ENCODE measurements around the gene FAM124A.
"Not testable (repeated sequence)": the region's sequence is repeated elsewhere in the genome, so short reads cannot be mapped to it uniquely, and the experiment has no call there.

Gene FAM124A

DNA sequence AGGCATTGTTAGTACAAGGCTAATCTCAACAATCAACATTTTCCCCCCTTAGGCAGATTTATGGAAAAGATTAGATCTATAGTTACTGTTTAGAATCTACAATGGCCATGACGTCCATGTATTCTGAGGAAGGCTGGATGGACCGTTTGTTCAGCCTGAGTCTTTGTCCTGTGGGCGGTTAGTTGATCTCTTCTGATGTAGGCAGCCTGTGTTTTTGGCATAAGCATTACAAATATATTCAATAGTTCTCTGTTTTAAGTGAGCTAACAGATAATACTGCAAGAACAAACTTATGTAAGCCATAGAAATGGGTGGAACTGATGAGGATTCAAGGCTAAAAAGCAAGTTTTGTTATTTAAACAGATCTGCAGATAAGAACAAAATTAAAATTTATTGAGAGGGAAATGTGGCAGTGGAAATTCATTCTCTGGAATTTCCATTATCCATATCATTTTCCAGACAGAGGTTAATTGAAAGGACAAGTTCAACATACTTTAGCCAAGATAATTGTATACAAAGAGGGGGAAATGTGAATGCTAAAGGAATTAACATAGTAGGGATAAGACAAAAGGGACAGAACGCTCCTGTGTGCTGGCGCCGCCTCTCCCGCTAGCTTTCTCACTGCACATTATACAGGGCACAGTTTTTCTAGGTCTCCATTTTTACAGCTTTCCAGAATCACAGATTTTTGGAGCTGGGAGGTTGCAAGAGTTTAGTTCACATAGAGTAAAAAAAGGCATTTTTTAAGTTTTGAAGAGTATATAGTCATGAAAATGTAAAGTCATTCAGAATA, 48.6 kb downstream of the FAM124A start:
- ATAC-seq: no peak
- no peak for DNase-seq

DNA sequence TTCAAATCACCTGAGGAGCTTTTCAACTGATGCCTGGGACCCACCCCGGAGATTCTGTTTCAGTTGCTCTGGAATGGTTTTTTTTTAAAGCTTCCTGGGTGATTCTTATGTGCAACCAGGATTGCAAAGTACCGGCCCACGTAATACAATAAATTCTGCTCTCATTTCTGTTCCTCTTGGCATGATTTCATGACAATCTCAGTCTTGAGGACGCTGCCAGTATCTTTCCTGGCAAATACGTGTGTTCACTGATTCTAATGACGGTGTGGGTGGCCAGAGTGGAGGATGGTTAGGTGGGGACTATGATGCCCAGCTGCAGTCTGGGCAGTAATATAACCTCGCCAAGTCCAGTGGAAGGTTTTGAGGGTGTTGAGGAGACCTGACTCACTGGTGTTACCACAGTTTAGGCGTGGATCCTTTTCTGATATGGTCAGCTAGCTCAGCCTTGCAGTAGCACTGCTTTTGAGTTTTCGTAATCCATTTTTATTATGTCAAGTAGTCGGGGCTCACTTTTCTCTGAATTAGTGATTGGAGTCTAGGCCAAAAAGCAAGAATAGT, 49.4 kb downstream of the FAM124A start:
- DNase-seq (no peak), ATAC-seq (no peak)

DNA sequence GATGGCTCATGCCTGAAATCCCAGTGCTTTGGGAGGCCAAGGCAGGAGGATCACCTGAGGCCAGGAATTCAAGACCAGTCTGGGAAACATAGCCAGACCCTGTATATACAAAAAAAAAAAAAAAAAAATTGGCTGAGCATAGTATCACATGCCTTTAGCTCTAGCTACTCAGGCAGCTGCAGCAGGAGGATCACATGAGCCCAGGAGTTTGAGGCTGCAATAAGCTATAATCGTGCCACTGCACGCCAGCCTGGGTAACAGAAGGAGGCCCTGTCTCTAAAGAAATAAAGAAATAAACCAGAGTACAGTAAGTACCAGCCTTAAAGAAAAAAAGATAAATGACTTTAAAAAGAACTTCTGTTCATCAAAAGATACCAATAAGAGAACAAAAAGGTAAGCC, 52.9 kb downstream of the FAM124A start:
- no peak for ATAC-seq
- DNase-seq: no peak

DNA sequence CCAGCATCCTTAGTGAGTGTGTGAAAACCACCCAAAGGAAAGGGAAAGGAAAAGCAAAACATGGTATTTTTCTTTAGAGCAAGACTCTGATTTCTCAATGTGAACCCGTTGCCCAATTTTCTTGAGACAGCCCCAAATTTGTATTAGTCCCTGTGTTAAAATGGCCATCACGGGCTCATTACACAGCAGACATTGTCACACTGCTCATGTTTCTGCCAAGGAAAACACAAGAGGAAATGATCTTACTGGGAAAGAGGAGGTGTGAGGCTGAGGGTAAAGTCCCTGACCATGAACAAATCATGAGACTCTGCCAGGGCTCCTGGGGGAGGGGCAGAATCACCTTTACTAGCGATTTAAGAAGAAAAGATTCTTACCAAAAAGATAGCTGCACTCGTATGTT, 54.4 kb downstream of the FAM124A start:
- no peak for DNase-seq
- no peak for ATAC-seq

DNA sequence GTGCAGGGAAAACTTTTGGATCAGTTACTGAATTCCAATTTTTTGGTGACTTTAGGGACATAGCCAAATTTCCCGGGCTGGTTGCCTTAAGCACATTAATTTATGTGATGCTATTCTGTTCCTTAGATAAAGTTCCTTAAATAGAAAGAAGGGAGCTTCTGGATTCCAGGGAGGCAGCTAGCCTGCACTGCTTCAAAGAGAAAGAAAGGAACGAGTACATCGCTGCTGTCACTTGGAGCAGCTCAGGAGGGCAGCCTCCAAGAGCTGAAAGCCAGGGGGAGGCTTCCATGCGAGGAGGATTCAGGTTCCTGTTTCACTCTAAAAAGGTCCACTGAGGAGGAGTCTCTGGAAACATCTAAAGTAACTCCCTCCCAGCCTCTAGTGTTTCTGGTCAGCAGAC, 55.7 kb downstream of the FAM124A start:
- DNase-seq (no peak), ATAC-seq (no peak)

DNA sequence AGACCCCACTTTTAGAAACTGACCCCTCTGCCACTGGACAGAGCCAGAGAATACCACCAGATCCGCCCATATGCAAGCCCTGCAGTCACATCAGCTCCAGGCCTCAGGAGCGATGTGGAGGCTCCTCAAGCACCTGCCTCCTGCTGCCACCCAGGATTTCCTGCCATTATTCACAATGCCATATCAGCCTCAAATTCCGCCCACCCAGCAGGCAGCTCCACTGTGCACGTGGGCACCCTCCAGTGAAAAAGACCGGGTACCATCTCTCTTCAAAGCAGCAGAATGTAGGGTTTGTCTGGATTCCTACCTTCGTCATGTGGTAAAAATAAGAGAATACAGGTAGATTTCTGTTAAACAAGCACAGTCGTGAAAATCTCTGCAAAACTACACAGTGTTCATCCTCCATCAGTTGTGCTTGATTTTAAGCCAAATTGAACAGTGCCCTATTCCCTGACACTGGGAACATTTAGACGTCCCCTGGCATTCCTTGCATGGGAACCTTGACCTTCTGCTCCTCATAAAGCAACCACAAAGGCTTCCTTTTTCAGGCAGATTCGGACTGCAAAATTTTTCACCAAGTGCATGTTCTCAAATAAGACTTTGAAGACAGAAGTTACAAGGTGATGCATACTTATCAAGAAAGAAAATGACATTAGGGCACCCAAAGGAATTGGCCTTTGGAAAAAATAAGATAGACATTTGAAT, 56.4 kb downstream of the FAM124A start:
- DNase-seq: no peak
- ATAC-seq: no peak

DNA sequence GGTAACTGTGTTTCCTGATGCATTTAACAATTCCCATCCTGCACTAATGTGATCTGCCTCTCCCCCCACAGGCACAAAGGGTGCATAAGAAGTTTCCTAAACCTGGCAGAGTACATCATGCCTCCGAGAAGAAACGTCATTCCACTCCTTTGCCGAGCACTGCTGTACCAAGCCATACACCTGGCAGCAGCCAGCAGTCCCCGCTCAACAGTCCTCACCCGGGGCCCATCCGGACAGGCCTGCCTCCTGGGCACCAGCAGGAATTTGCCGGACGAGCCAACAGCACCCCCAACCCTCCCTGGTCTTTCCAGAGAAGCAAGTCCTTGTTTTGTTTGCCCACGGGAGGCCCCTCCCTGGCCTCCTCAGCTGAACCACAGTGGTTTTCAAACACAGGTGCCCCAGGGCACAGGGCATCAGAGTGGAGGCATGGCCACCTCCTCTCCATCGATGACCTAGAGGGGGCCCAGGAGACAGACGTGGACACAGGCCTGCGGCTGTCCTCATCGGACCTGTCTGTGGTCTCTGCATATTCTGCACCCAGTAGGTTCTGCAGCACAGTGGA, 58.3 kb downstream of the FAM124A start:
- ATAC-seq (no peak), DNase-seq (no peak)

- DNase-seq (no peak), ATAC-seq (no peak)
These were observed 60.1 kb downstream of the FAM124A start for GRCh38 chr13:51282322-51282721.

DNA sequence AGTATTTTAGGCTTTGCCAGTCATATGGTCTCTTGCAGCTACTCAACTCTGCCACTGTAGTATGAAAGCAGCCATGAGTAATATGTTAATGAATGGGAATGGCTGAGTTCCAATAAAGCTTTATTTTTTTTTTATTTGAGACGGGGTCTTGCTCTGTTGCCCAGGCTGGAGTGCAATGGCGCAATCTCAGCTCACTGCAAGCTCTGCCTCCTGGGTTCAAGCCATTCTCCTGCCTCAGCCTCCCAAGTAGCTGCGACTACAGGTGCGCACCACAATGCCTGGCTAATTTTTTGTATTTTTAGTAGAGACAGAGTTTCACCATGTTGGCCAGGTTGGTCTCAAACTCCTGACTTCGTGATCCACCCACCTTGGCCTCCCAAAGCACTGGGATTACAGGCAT, 60.7 kb downstream of the FAM124A start:
- not testable (repeated sequence) for ATAC-seq, DNase-seq

GRCh38 chr13:51283371-51283770, 61.2 kb downstream of the FAM124A start:
- ATAC-seq: no peak
- no peak for DNase-seq

DNA sequence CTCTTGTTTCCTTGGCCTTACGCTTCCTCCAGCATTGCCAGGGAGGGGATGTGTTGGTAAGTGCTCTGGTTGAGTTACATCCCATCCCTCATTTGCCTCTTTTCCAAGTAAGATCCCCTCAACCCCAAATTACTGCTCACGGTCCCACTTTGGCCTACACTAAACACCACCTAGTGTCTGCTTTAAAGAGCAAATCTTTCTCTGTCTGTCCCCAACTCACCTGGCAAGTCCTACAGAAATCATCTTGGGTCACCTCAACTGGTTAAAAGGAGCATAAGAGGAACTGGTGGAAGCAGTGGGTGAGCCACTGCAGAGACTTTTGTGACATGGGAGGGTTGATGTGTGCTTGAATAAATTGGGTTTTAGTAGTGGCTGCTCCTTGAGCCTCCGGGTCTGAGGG, 62.1 kb downstream of the FAM124A start:
- DNase-seq (no peak), ATAC-seq (no peak)

GRCh38 chr13:51286135-51287002, 64.2 kb downstream of the FAM124A start:
- peak; percentile 83 for DNase-seq
- peak; percentile 85 for ATAC-seq

DNA sequence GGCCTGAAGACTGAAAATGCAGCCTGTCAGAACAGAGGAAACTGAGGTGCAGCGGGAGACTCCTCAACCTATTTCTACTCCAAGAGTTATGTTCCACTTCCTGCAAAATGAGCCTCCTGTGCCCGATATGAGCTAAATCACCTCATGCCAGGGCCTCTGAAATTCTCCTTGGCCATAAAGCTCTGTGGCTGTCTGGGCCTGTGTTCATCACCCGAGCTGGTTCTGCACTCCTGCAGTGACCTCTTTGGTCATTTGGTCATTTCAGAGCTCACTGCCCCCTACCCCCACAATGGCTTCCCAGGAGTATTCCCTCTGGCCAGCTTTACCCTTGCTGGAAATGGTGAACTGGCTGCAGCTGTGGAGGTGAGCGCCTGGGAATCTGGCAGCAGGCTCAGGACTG, 65.6 kb downstream of the FAM124A start:
- ATAC-seq (no peak), DNase-seq (no peak)

GRCh38 chr13:51288254-51288653, 66.1 kb downstream of the FAM124A start:
- not testable (repeated sequence) for ATAC-seq, DNase-seq

- no peak for DNase-seq
- no peak for ATAC-seq
These were observed 69.1 kb downstream of the FAM124A start for GRCh38 chr13:51291341-51291740.

DNA sequence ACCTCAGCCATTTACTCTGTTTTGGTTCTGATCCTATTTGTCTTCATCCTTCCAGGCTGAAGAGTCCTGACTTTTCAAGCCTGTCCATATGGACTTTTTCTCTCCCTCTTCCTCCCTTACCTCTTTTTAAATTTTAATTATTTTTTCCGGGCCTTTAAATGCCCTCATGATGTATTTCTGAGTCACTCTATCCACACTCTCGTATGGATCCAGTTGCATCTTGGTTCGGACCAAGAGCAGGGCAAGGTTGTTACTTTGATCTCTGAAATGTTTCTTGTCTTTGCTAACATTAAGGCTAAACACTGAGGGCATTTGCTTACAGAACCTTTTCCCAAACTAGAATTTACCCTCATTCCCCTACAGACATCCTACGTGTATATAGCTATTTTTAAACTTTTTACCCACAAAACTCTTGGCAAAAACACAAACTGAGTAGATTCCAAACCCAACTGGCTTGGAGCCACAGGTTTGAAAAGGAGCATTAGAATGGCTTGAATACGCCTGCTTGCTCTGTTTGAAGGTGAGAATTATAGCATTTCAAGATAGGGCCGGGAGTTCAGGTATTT, 69.9 kb downstream of the FAM124A start:
- no peak for ATAC-seq
- no peak for DNase-seq

DNA sequence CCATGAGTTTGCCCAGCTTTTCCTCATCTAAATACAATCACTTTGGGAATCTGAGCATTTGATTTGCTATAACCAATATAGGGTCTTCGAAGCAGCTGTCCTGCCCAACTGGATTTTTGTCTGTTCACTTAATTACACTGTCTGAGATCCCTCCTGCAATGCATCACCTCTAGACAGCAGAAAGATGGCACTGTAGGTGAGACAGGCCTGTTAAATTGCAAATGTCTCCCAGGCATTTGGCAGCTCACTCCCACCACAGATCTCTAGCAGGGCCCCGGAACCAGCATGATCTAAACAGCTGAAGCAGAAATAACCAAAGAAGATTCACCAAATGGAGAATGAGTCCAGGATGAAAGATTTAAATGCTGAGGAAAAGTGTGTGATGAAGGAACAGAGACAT, 75.4 kb downstream of the FAM124A start:
- no peak for ATAC-seq
- DNase-seq: no peak

DNA sequence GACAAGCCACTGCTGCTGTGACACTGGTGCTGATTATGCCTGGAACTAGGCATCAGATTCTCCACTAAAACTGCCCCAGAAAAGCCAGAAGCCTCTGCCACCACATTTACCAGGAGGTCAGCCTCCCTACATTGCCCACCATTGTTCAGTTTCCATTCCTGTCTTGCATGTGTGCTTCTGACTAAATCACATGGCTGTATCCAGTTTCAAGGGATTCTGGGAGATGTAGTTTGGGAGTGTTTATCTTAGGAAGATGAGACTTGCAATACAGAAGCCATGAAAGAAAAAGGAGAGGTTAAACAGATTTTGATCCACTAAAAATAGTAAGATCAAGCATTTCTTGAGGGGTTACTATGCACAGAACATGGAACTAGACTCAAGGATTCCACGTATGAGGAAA, 76.6 kb downstream of the FAM124A start:
- DNase-seq (no peak), ATAC-seq (no peak)

DNA sequence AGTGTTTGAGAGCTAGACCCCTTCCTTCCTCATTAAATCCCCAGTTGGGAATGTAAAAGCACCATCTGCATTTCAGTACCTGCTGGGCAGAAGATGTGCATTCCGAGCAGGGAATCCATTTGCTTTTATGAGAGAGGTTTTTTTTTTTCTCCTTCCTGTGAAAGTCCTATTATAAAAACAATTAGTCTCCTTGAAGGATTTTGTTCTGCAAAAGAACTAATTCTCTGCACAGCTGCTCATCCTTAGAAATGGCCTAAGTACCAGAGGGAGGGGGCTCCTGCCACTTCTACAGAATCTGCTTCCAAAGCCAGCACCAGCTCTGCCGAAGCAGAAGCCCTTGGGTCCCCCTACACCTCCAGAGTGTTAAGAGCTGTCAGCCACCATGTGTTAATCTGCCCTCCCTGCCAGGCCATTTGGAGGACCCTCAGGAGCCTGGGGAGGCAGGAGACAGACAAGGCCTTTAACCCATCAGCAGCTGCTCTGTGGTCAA, 80.9 kb downstream of the FAM124A start:
- no peak for DNase-seq
- ATAC-seq: no peak

DNA sequence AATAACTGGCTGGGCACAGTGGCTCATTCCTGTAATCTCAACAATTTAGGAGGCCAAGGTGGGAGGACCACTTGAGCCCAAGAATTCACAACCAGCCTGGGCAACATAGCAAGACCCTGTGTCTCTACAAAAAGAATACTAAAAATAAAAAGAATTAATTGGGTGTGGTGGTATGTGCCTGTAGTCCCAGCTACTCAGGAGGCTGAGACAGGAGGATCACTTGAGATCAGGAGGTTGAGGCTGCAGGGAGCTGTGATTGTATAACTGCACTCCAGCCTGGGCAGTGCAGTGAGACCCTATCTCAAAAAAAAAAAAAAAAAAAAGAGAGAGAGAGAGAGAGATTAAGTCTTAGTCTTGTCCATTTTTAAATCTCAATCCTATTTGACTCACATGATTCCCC, 81.7 kb downstream of the FAM124A start:
- no peak for DNase-seq
- no peak for ATAC-seq

GRCh38 chr13:51305271-51305967, 83.2 kb downstream of the FAM124A start:
- ATAC-seq: no peak
- DNase-seq: no peak
